A549 (cell line): ENCODE results near the gene SART1. TPM values are rescaled to one million over a fixed set of nuclear protein-coding genes. Genes with fewer than 3 reads are reported as not detected.

Experiments used
- ATAC-seq, 2 experiments: fragments of 200-7000 bp in 1 of 2; fragments of >200 bp in 1 of 2; cut with Nextera tagmentation in 1 of 2; cut with Tn5 transposase in 1 of 2; 3 replicates each; pipeline versions ENCODE4 v1.8.0 to v1.9.1; 2018 to 2020; ENCODE audit warnings: mild to moderate bottlenecking in 1 of 2, moderate library complexity in 1 of 2
- CTCF ChIA-PET: fragments of 300-600 bp; sonication (Branson Sonifier 250); formaldehyde crosslinking; extraction: SDS; loops from one replicate; lab custom pipeline; 2021; ENCODE audit warnings: antibody characterized with exemption, inconsistent platforms; lab: Yijun Ruan, JAX
- POLR2A ChIA-PET: fragments of 350-600 bp; formaldehyde crosslinking; extraction: SDS; loops from one replicate; lab custom pipeline; 2021; ENCODE audit warnings: antibody characterized with exemption, inconsistent platforms; lab: Yijun Ruan, JAX
- DNase-seq, 2 experiments: peaks; one replicate each; pipeline versions ENCODE4 v3.0.0 to v3.0.0-alpha.2; 2011 to 2016; ENCODE audit warnings: low read depth in 1 of 2, low spot score in 1 of 2
- FAIRE-seq: peaks from 2 replicates; lab custom pipeline; 2011; peaks lifted over from hg19 to GRCh38; lab: Jason Lieb, UNC
- H3K27ac ChIP-seq, 2 experiments: fragments of >200 bp; sonication (Bioruptor Twin); formaldehyde crosslinking; 3 replicates each; pipeline ENCODE4 v1.5.1; 2016 to 2017
- H3K4me1 ChIP-seq: fragments of >200 bp; sonication (Bioruptor Twin); formaldehyde crosslinking; 3 replicates; pipeline ENCODE4 v1.6.1; 2016
- H3K4me2 ChIP-seq: fragments of >200 bp; sonication (Bioruptor Twin); formaldehyde crosslinking; 3 replicates; pipeline ENCODE4 v1.6.1; 2016
- H3K4me3 ChIP-seq: fragments of >200 bp; sonication (Bioruptor Twin); formaldehyde crosslinking; 3 replicates; pipeline ENCODE4 v1.5.1; 2016
- H3K9me3 ChIP-seq: fragments of >200 bp; sonication (Bioruptor Twin); formaldehyde crosslinking; 3 replicates; pipeline ENCODE4 v1.6.1; 2016
- BCL3 ChIP-seq: fragments of >200 bp; sonication (Bioruptor Twin); formaldehyde crosslinking; IDR thresholded peaks from 3 replicates; pipeline ENCODE4 v1.6.1; 2016
- CHD2 ChIP-seq: fragments of 150-350 bp; IDR thresholded peaks from 2 replicates; pipeline ENCODE4 v1.6.1; 2014; ENCODE audit warnings: low read length; ENCODE audit not compliant: partially characterized antibody
- CHD4 ChIP-seq: fragments of 200-600 bp; sonication (generic); IDR thresholded peaks from 2 replicates; pipeline ENCODE4 v1.6.1; 2016; ENCODE audit warnings: antibody characterized with exemption, mild to moderate bottlenecking, borderline replicate concordance
- CTCF ChIP-seq: fragments of >200 bp; sonication (Bioruptor Twin); formaldehyde crosslinking; IDR thresholded peaks from 3 replicates; pipeline ENCODE4 v1.5.1; 2016
- E2F6 ChIP-seq: IDR thresholded peaks from 2 replicates; pipeline ENCODE4 v1.6.1; 2012; ENCODE audit warnings: low read depth, borderline replicate concordance
- ELK1 ChIP-seq: fragments of 150-350 bp; IDR thresholded peaks from 2 replicates; pipeline ENCODE4 v1.6.1; 2014; ENCODE audit warnings: low read depth, mild to moderate bottlenecking, low read length
- ESRRA ChIP-seq: fragments of 150-350 bp; IDR thresholded peaks from 2 replicates; pipeline ENCODE4 v1.6.1; 2014; ENCODE audit warnings: mild to moderate bottlenecking, low read length, borderline replicate concordance
- FOSB ChIP-seq: fragments of 250-450 bp; sonication (Bioruptor Pico); IDR thresholded peaks from 2 replicates; pipeline ENCODE4 v1.5.0; 2020; ENCODE audit warnings: mild to moderate bottlenecking, moderate library complexity
- FOXS1 ChIP-seq: fragments of 250-450 bp; sonication (Bioruptor Pico); IDR thresholded peaks from 2 replicates; pipeline ENCODE4 v1.5.0; 2020; ENCODE audit warnings: mild to moderate bottlenecking, moderate library complexity
- GATA3 ChIP-seq: IDR thresholded peaks from 2 replicates; pipeline ENCODE4 v1.6.1; 2012; ENCODE audit warnings: borderline replicate concordance
- HDAC2 ChIP-seq: fragments of 200-600 bp; sonication (generic); IDR thresholded peaks from 2 replicates; pipeline ENCODE4 v1.6.1; 2016
- HEYL ChIP-seq: fragments of 250-450 bp; sonication (Bioruptor Pico); IDR thresholded peaks from 2 replicates; pipeline ENCODE4 v1.8.0; 2021; ENCODE audit warnings: mild to moderate bottlenecking, moderate library complexity
- HMGXB4 ChIP-seq: fragments of 250-450 bp; sonication (Bioruptor Pico); IDR thresholded peaks from 2 replicates; pipeline ENCODE4 v1.5.0; 2021; ENCODE audit warnings: mild to moderate bottlenecking, moderate library complexity, borderline replicate concordance
- HOXA7 ChIP-seq: fragments of 250-450 bp; sonication (Bioruptor Pico); IDR thresholded peaks from 2 replicates; pipeline ENCODE4 v1.5.0; 2020; ENCODE audit warnings: mild to moderate bottlenecking, moderate library complexity
- HOXB13 ChIP-seq: fragments of 250-450 bp; sonication (Bioruptor Pico); IDR thresholded peaks from 2 replicates; pipeline ENCODE4 v1.5.0; 2020; ENCODE audit warnings: low read depth, mild to moderate bottlenecking, moderate library complexity
- HOXB5 ChIP-seq: fragments of 250-450 bp; sonication (Bioruptor Pico); IDR thresholded peaks from 2 replicates; pipeline ENCODE4 v1.5.0; 2020; ENCODE audit warnings: mild to moderate bottlenecking, moderate library complexity
- JUNB ChIP-seq: fragments of >200 bp; sonication (Bioruptor Twin); formaldehyde crosslinking; IDR thresholded peaks from 2 replicates; pipeline ENCODE4 v1.6.1; 2016
- MAFK ChIP-seq: fragments of 450-650 bp; IDR thresholded peaks from 2 replicates; pipeline ENCODE4 v1.6.1; 2014; ENCODE audit not compliant: partially characterized antibody
- NPAS2 ChIP-seq: fragments of 250-450 bp; sonication (Bioruptor Pico); IDR thresholded peaks from 2 replicates; pipeline ENCODE4 v1.8.0; 2022; ENCODE audit warnings: mild to moderate bottlenecking, moderate library complexity, borderline replicate concordance
- NR3C1 ChIP-seq: fragments of >200 bp; sonication (Bioruptor Twin); formaldehyde crosslinking; IDR thresholded peaks from 3 replicates; pipeline ENCODE4 v1.6.1; 2017
- PHF8 ChIP-seq: fragments of 200-600 bp; sonication (generic); IDR thresholded peaks from 2 replicates; pipeline ENCODE4 v1.6.1; 2016; ENCODE audit warnings: low read depth, mild to moderate bottlenecking, antibody characterized with exemption, moderate library complexity, borderline replicate concordance
- POLR2A ChIP-seq: IDR thresholded peaks from 2 replicates; pipeline ENCODE4 v1.6.1; 2012; ENCODE audit warnings: mild to moderate bottlenecking, low read length
- RAD21 ChIP-seq, 2 experiments: fragments of >200 bp in 1 of 2; sonication (Bioruptor Twin) in 1 of 2; formaldehyde crosslinking in 1 of 2; IDR thresholded peaks in 1 of 2; conservative IDR thresholded peaks in 1 of 2; 2 replicates in 1 of 2; 3 replicates in 1 of 2; pipeline ENCODE4 v1.6.1; 2012 to 2018; ENCODE audit warnings: inconsistent platforms in 1 of 2
- RARB ChIP-seq: fragments of 250-450 bp; sonication (Bioruptor Pico); IDR thresholded peaks from 2 replicates; pipeline ENCODE4 v1.8.0; 2021; ENCODE audit warnings: mild to moderate bottlenecking, moderate library complexity
- REST ChIP-seq: fragments of 200-600 bp; sonication (generic); IDR thresholded peaks from 2 replicates; pipeline ENCODE4 v1.6.1; 2016; ENCODE audit warnings: antibody characterized with exemption, mild to moderate bottlenecking, moderate library complexity
- RNF2 ChIP-seq: fragments of 200-600 bp; sonication (generic); IDR thresholded peaks from 2 replicates; pipeline ENCODE4 v1.6.1; 2016; ENCODE audit warnings: low read depth, mild to moderate bottlenecking, antibody characterized with exemption, moderate library complexity, borderline replicate concordance
- ZC3H11A ChIP-seq: fragments of 450-650 bp; IDR thresholded peaks from 2 replicates; pipeline ENCODE4 v1.6.1; 2014; ENCODE audit warnings: antibody characterized with exemption, mild to moderate bottlenecking
- ZFP36 ChIP-seq: fragments of 450-650 bp; IDR thresholded peaks from 2 replicates; pipeline ENCODE4 v1.6.1; 2014; ENCODE audit warnings: borderline replicate concordance; ENCODE audit not compliant: partially characterized antibody
- ZSCAN20 ChIP-seq: fragments of 250-450 bp; sonication (Bioruptor Pico); IDR thresholded peaks from 2 replicates; pipeline ENCODE4 v1.8.0; 2022; ENCODE audit warnings: mild to moderate bottlenecking, moderate library complexity
- WGBS: methylation state at CpG from one replicate; pipeline ENCODE4 v1.1.6; 2017; ENCODE audit errors: missing lambda C conversion rate; 5-methylcytosine and 5-hydroxymethylcytosine counted together
- polyA plus RNA-seq, 4 experiments: library from polyadenylated mRNA; depleted of rRNA in 3 of 4; stranded (reverse); fragments of >200 nt; fragmentation: RNase III in 1 of 4; extraction: RNeasy Plus Mini Kit Qiagen cat#74134 plus additional on column Dnase treatment in 1 of 4; gene quantifications; 2 replicates in 3 of 4; 3 replicates in 1 of 4; pipeline ENCODE4 v1.2.3, GENCODE V29; 2011 to 2017

SART1 gene
- polyA plus RNA-seq, 2 of the 4 experiments (the other 2 are of a cell fraction) = 22.0 to 53.8 TPM

- Histone ChIP-seq H3K4me3 (peak within 1 kb of the TSS; percentile 97), H3K4me2 (peak within 1 kb of the TSS; percentile 98), H3K4me1 (peaks cover 51% of the 10 kb centered on the region), H3K27ac (peak within 1 kb of the TSS; percentile 95 to 100), H3K9me3 (no peaks in the 10 kb centered on the region)
- ChIA-PET POLR2A (interaction anchor here (1.0 to 1.9 kb wide), 6 partner anchors 16 to 30 kb away, joined by 3 to 7 read pairs (median 5); partner anchors contain the start of genes CCDC85B, FIBP and FOSL1), CTCF (interaction anchor here (1.2 to 31.6 kb wide), 2 partner anchors 25 to 48 kb away, joined by 3 to 618 read pairs; partner anchors contain the start of genes CCDC85B, FIBP and FOSL1)
- 8% methylated on average over 28 of the region's 77 CpGs for WGBS
- DNase-seq (peak in 1 of 2 experiments; percentile 62), FAIRE-seq (no peak), ATAC-seq (peak; percentile 5 to 40; a peak in 5 of 6 replicates)
- no peak for TF ChIP-seq CHD4
- TF ChIP-seq ELK1 = no peak
- no peak for TF ChIP-seq NPAS2
- no peak for TF ChIP-seq HEYL (CRISPR knock-in tag)
- TF ChIP-seq ZSCAN20 (CRISPR knock-in tag) = no peak
- TF ChIP-seq HOXB5 = no peak
- TF ChIP-seq FOSB = no peak
- peak; percentile 87 for TF ChIP-seq POLR2A
- TF ChIP-seq ZC3H11A = no peak
- no peak for TF ChIP-seq FOXS1 (CRISPR knock-in tag)
- no peak for TF ChIP-seq JUNB
- no peak for TF ChIP-seq GATA3
- TF ChIP-seq ZFP36 = no peak
- TF ChIP-seq RNF2 = no peak
- no peak for TF ChIP-seq E2F6
- TF ChIP-seq HDAC2 = peak; percentile 71
- TF ChIP-seq RARB (CRISPR knock-in tag) = no peak
- TF ChIP-seq NR3C1 = no peak
- no peak for TF ChIP-seq CHD2
- peak; percentile 86; the same call in 1 of the 2 replicates for TF ChIP-seq PHF8
- TF ChIP-seq RAD21 (conservative IDR thresholded peaks at IDR 0.05 in 1 of 2, IDR thresholded peaks at IDR 0.05 in 1 of 2) = no peak
- TF ChIP-seq ESRRA = no peak
- no peak for TF ChIP-seq CTCF
- no peak for TF ChIP-seq MAFK
- TF ChIP-seq HOXB13 (CRISPR knock-in tag) = no peak
- TF ChIP-seq BCL3 = peak; percentile 84
- TF ChIP-seq HOXA7 (CRISPR knock-in tag) = no peak
- TF ChIP-seq REST = peak; percentile 63
- no peak for TF ChIP-seq HMGXB4
Measured at GRCh38 chr11:65918211-65919140, 43.1 kb upstream of the SART1 start, which contains the start of gene C11orf68. TSS of gene C11orf68 (minus strand) at chr11:65919062. CDS start at chr11:65919031, 31 bp downstream.
